Measurements from ENCODE around the gene GALNT16. TPM values are rescaled to one million over a fixed set of nuclear protein-coding genes. Genes with fewer than 3 reads are reported as not detected.

Gene GALNT16
- total RNA-seq, 4 donors from 2014 or later = 3.7 to 16.2 (median 6.7) TPM

DNA sequence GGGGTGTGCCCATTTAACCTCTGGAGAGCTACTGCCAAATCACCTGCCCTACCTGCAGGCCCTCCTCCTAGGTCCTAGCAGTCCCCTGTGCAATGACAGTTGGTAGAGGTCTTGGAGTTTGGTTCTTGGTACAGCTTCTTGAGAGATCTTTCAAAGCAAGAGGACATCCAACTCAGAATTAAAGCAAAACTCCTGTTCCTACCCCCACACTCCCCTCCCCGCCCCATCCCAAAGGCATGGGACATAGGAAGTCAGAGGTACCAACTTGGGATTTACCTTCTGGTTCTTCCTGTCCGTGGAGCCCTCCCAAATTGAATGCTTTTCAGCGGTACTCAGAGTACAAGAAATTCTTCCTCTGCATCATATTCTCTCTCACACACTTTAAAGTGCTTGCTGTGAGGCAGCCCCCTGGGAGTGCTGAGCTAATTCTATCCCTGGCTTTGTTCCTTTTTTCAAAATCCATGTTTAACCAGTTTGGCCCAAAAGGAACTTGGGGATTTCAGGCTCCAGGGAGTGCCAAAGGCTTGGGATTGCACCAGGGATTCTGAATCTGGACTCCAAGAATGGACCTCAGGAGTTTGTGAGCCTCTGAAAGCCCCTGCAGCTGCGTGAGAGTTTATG is 40.8 kb downstream of the GALNT16 start:
- TF ChIP-seq EP300 (IDR thresholded peaks at IDR 0.05) (no peak), POLR2AphosphoS5 (IDR thresholded peaks at IDR 0.05) (no peak), POLR2A (IDR thresholded peaks at IDR 0.05) (no peak)
- TF ChIP-seq, protein P1, sequence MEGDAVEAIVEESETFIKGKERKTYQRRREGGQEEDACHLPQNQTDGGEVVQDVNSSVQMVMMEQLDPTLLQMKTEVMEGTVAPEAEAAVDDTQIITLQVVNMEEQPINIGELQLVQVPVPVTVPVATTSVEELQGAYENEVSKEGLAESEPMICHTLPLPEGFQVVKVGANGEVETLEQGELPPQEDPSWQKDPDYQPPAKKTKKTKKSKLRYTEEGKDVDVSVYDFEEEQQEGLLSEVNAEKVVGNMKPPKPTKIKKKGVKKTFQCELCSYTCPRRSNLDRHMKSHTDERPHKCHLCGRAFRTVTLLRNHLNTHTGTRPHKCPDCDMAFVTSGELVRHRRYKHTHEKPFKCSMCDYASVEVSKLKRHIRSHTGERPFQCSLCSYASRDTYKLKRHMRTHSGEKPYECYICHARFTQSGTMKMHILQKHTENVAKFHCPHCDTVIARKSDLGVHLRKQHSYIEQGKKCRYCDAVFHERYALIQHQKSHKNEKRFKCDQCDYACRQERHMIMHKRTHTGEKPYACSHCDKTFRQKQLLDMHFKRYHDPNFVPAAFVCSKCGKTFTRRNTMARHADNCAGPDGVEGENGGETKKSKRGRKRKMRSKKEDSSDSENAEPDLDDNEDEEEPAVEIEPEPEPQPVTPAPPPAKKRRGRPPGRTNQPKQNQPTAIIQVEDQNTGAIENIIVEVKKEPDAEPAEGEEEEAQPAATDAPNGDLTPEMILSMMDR (IDR thresholded peaks at IDR 0.05) = no peak
- H3K27ac ChIP-seq = no peak overlapping the region
- H3K9me3 ChIP-seq = no peaks in the 10 kb centered on the region
- H3K4me1 ChIP-seq = peaks cover 0 to 12% (median 0%) of the 10 kb centered on the region in 3 donors
- no peak for ATAC-seq
- WGBS, 2 donors (ENCODE audit: low coverage in 1 of 2) = 60 to 77% methylated on average over 1 to 2 of the region's 4 CpGs
- peaks cover 6% of the 10 kb centered on the region for H3K27me3 ChIP-seq
- no peaks in the 10 kb centered on the region for H3K36me3 ChIP-seq
- H3K4me3 ChIP-seq = no peak overlapping the region

DNA sequence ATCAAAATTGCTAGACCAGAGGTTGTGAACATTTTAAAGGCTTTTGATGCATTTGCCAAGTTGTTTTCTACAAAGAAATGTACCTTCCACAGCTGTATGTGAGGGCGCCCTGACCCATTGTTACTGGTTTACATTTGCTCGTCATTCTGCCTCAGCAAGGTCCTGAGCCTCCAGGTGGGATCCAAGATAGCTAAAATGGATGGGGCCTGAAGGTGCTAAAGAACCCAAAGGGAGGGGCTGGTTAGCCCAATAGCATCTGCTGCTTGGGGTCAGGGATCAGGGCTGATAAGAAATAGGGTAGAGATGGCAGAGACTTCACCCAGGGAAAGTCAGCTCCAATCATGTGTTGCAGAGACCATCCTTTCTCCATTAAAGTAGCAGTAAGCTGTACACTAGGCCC is 43.1 kb downstream of the GALNT16 start:
- TF ChIP-seq POLR2A (IDR thresholded peaks at IDR 0.05) (no peak), EP300 (IDR thresholded peaks at IDR 0.05) (no peak), POLR2AphosphoS5 (IDR thresholded peaks at IDR 0.05) (no peak)
- TF ChIP-seq, protein P1 (IDR thresholded peaks at IDR 0.05) = no peak
- WGBS, 2 donors (ENCODE audit: low coverage in 1 of 2) = 100% methylated on average over 1 of the region's 2 CpGs; no CpG with 5 or more reads in 1 of the 2 donors
- Histone ChIP-seq H3K27ac (no peak overlapping the region), H3K9me3 (no peaks in the 10 kb centered on the region), H3K36me3 (no peaks in the 10 kb centered on the region), H3K4me1 (peaks cover 0 to 12% (median 0%) of the 10 kb centered on the region in 3 donors), H3K27me3 (peaks cover 13% of the 10 kb centered on the region), H3K4me3 (no peak overlapping the region)
- ATAC-seq = no peak

DNA sequence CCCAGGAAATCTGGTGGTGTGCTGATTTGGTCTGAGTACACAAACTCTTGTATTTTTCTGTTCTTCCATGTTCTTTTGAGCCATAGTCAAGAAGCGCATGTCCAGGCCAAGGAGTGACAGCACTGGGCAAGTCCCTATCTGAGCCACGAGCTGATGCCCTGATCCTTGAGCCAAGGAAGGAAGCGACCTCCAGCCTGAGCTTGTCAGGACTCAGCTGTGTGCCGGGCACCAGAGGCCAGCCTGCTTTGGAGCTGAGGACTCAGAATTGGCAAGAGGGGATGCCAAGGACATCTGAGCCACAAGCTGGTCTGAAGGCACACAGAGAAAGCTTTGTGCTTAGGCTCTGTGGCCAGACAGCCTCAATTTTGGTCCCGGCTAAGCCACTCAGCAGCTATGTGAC is 52.6 kb downstream of the GALNT16 start:
- peaks cover 0 to 10% (median 10%) of the 10 kb centered on the region in 3 donors for H3K4me1 ChIP-seq
- 76 to 100% methylated on average over 1 to 3 of the region's 5 CpGs for WGBS, 2 donors (ENCODE audit: low coverage in 1 of 2)
- TF ChIP-seq POLR2A (IDR thresholded peaks at IDR 0.05) = no peak
- H3K27ac ChIP-seq = no peak overlapping the region
- H3K36me3 ChIP-seq = no peaks in the 10 kb centered on the region
- H3K27me3 ChIP-seq = peaks cover 10% of the 10 kb centered on the region
- H3K9me3 ChIP-seq = no peaks in the 10 kb centered on the region
- no peak overlapping the region for H3K4me3 ChIP-seq
- no peak for ATAC-seq

DNA sequence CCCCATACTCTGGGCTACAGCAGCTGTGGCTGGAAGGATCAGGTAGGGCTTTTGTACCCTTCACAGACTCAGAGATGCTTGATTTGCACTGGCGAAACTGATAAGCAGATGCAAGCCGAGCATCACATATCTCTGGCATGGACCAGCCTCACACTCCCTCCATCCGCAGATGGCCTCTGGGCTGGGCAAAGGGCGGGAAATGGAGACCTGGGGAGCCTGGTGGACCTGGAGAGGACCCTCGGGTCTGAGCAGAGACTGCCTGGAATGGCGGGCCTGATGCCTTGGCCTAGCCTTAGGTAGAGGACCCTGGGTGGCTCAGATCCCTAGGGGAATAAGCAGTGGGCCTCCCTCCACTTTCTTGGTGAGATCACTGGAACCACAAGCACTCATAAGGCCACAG is 53.2 kb downstream of the GALNT16 start:
- peaks cover 0 to 14% (median 14%) of the 10 kb centered on the region in 3 donors for H3K4me1 ChIP-seq
- TF ChIP-seq EP300 (IDR thresholded peaks at IDR 0.05) (no peak), POLR2A (IDR thresholded peaks at IDR 0.05) (no peak), POLR2AphosphoS5 (IDR thresholded peaks at IDR 0.05) (no peak)
- TF ChIP-seq, protein P1 (IDR thresholded peaks at IDR 0.05) = no peak
- no CpG with 5 or more reads among the region's 6 CpGs for WGBS, 2 donors (ENCODE audit: low coverage in 1 of 2)
- no peak for ATAC-seq
- H3K27ac ChIP-seq = no peak overlapping the region
- no peaks in the 10 kb centered on the region for H3K36me3 ChIP-seq
- no peak overlapping the region for H3K4me3 ChIP-seq
- no peaks in the 10 kb centered on the region for H3K9me3 ChIP-seq
- peaks cover 4% of the 10 kb centered on the region for H3K27me3 ChIP-seq

DNA sequence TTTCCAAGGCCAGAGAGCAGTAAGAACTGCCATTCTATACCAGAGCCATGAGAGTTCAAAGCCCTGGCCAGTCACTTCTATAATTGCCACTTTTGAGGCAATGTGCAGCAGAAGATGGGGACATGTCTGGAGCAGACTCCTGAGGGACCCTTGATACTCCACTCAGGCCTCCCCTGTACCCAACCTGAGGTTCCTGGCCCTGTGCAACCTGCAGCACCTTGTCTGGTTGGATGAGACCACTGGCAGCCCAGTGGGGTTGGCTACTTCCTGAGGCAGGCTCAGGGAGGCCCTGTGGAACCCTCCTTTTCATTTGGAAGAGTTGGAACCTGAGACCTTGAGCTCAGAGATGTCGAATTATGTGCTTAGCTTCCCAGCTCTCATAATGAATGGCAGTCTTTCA is 54.4 kb downstream of the GALNT16 start:
- H3K36me3 ChIP-seq = no peaks in the 10 kb centered on the region
- H3K27ac ChIP-seq = no peak overlapping the region
- no peak overlapping the region for H3K4me3 ChIP-seq
- H3K4me1 ChIP-seq = peaks cover 0 to 14% (median 14%) of the 10 kb centered on the region in 3 donors
- TF ChIP-seq EP300 (IDR thresholded peaks at IDR 0.05) (no peak), POLR2A (IDR thresholded peaks at IDR 0.05) (no peak), POLR2AphosphoS5 (IDR thresholded peaks at IDR 0.05) (no peak)
- TF ChIP-seq, protein P1 (IDR thresholded peaks at IDR 0.05) = no peak
- no peaks in the 10 kb centered on the region for H3K9me3 ChIP-seq
- peaks cover 3% of the 10 kb centered on the region for H3K27me3 ChIP-seq
- WGBS, 2 donors (ENCODE audit: low coverage in 1 of 2) = no CpG with 5 or more reads among the region's 1 CpG
- ATAC-seq = no peak
